SIG-M5 treated with dmso at 0.1 percent for 504 hours (cell line): ENCODE data around the gene WDR82.

ENCODE experiments used
- DNase-seq: peaks from one replicate; lab custom pipeline; 2025; ENCODE audit not compliant: unreplicated experiment; lab: John Stamatoyannopoulos, UW

The WDR82 gene

GRCh38 chr3:52257911-52258310 is 20.5 kb downstream of the WDR82 start:
- no peak for DNase-seq

DNA sequence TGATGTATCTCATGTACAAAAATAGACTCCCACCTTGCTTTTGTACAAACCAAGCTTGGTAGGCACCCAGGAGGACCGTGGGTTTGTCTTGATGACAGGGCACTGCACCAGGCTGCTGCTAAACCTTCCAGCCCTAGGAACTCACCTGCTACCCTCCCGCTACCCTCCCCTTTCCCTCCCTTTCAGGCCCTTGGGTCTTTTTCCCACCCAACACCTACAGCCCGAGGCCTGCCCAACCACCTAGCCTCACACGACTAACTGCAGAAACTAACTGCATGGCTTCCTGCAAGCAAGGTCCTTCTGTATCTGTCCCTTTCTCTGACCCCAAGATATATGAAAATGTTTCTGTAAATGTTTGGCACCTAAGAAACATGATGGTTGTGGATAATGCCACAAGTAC is 21.8 kb downstream of the WDR82 start:
- DNase-seq: no peak

DNA sequence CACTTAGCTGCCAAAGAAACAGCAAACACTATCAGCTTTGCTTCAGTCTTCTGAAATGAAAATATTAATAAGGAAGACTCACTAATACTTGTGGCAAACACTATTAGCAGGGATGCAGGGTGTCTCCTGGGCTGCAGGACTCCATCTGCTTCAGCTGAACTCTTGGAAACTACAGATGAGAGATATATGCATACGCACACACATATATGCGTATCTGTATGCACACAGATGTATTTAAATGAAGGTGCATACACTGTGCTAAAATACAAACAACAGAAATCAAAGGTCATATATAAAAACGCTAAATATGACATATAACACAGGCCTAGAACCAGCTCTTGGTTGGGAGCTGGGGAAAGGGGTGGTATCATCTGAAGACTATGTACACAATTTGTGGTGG is 22.3 kb downstream of the WDR82 start:
- DNase-seq: no peak

GRCh38 chr3:52254608-52255007 is 23.8 kb downstream of the WDR82 start:
- no peak for DNase-seq

GRCh38 chr3:52253314-52254304 is 24.8 kb downstream of the WDR82 start:
- DNase-seq: peak; percentile 93

DNA sequence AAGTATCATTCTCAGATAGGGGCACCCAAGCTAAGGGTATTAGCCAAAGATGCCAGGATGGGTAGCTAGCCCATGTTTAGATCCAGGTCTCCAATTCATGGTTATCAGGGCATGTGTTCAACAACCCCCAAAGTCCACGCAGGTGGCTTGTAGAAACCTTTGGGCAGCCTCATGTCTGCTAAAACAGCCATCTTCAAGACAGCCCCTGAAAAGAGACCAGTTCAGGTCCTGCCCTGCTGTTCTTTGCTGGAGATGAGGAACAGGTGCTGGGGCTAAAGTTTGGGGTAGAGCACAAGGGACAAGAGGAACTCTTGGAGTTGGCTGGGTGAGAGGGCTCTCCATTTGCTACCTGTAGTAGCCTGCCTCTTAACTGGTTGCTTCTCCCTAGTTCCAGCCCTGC is 28.3 kb downstream of the WDR82 start:
- no peak for DNase-seq

GRCh38 chr3:52249683-52250082 is 28.8 kb downstream of the WDR82 start:
- DNase-seq: no peak

DNA sequence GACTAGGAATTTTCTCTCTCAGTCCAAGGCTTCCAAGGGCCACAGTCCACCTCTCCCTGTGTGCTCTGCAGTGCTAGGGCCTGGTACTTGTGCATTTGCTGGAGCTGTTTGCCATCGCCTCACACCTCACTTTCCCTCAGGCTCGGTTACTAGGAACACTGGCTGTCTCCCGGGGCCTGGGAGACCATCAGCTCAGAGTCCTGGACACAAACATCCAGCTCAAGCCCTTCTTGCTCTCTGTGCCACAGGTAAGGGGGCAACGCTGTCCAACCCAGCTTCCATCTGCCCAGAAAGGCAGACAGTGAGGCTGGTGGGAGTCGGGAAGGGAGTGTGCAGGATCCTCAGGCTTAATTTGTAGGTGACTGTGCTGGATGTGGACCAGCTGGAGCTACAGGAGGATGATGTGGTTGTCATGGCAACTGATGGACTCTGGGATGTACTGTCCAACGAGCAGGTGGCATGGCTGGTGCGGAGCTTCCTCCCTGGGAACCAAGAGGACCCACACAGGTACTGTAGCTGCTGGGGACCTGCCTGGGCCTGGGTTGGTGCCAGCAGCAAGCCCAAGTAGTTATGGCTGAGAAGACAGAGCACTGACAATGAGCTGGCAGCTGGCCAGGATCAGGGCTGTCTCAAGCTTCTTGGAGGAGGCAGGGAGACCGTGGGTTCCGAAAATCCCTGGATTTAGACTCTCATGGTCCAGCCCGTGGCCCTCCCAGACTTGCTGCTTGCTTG is 29.5 kb downstream of the WDR82 start:
- no peak for DNase-seq

GRCh38 chr3:52248165-52248541 is 30.3 kb downstream of the WDR82 start:
- DNase-seq: no peak

DNA sequence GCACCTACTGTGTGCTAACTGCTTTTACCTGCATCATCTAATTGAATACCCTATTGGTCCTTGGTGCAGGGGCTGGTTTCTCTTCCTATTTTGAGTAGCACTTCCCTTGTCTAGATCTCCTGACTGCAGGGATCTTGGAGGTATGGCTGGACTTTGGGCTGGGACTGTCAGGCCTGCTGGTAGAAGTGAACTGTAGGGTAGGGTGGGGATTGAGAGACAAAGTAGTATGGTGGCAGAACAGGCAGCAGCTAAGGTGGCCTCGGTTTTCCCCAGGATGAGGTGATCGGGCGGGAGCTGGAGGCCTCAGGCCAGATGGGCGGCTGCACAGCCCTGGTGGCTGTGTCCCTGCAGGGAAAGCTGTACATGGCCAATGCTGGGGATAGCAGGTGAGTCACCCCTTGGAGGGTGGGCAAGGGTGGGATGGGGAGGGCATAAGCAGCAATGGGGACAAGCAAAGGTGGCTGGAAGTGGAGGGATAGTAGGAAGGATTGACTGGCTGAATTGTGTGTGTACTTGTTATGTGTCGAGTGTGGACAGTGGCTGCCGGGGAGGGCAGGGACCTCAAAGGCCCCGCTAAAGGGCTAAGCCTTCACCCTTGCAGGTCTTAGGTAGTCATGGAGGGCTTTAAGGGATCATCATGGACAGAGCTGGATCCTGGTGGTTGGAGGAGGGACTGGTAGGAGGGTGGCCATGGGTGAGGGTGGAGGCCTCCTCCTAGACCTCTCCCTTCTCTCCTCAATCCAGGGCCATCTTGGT is 30.9 kb downstream of the WDR82 start:
- DNase-seq: no peak

DNA sequence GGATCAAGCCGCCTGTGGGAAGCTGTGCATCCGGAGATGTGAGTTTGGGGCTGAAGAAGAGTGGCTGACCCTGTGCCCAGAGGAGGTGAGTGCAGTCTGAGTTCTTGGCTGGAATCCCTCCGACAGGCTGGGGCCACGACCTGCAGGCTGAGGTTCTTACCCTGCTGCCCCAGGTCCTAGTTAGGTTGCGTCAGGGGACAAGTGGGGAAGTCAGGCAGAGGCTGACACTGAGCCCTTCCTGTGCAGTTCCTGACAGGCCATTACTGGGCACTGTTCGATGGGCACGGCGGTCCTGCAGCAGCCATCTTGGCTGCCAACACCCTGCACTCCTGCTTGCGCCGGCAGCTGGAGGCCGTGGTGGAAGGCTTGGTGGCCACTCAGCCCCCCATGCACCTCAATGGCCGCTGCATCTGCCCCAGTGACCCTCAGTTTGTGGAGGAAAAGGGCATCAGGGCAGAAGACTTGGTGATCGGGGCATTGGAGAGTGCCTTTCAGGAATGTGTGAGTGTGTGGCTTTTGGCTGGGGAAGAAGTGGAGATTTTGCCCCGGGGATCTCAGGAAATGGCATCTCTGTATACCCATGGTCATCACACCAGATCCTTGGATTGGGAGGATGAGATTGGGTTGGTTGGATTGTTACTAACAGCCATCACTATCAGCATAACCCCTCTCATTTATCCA is 31.6 kb downstream of the WDR82 start:
- no peak for DNase-seq

DNA sequence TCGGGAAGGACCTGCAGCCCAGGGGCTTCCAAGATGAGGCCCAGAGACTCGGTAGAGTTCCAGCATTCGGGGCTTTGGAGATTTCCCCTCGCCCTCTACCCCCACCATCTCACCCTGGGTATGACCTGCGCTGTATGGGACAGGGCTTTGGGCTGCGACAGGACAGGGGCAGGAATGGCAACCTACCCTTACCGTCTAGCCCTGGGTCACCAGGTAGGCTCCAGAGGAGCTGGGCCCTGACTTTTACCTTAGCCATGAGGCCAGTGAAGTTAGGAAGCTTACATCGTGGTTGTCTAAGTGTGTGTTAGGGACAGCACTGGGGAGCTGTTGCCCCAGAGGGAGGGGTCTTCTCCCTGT is 32.2 kb downstream of the WDR82 start:
- no peak for DNase-seq

- no peak for DNase-seq
Observed at GRCh38 chr3:52245322-52246263, 32.9 kb downstream of the WDR82 start, which contains the start of gene PPM1M. Gene PPM1M, plus strand, starts transcription at chr3:52245759. Its CDS starts 66 bp downstream, at chr3:52245825.

- peak; percentile 97 for DNase-seq
Observed at GRCh38 chr3:52243791-52244628, 34.4 kb downstream of the WDR82 start.

GRCh38 chr3:52242039-52242438 is 36.4 kb downstream of the WDR82 start:
- no peak for DNase-seq

GRCh38 chr3:52240886-52241370 is 37.5 kb downstream of the WDR82 start:
- no peak for DNase-seq

GRCh38 chr3:52240059-52240885 is 38.2 kb downstream of the WDR82 start:
- peak; percentile 57 for DNase-seq
